ENCODE measurements around the gene GPATCH8.
A peak's percentile ranks its signal among the peaks of the same experiment; 100 is the strongest.
"Not testable (repeated sequence)": the region's sequence is repeated elsewhere in the genome, so short reads cannot be mapped to it uniquely, and the experiment has no call there.

GPATCH8 gene

DNA sequence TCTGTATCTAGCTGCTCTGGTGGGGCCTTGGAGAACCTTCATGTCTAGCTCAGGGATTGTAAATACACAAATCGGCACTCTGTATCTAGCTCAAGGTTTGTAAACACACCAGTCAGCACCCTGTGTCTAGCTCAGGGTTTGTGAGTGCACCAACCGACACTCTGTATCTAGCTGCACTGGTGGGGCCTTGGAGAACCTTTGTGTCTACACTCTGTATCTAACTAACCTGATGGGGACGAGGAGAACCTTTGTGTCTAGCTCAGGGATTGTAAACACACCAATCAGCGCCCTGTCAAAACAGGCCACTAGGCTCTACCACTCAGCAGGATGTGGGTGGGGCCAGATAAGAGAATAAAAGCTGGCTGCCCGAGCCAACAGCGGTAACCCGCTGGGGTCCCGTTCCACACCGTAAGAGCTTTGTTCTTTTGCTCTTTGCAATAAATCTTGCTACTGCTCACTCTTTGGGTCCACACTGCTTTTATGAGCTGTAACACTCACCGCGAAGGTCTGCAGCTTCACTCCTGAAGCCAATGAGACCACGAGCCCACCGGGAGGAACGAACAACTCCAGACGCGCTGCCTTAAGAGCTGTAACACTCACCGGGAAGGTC, 133.7 kb downstream of the GPATCH8 start:
- not testable (repeated sequence) for DNase-seq

DNA sequence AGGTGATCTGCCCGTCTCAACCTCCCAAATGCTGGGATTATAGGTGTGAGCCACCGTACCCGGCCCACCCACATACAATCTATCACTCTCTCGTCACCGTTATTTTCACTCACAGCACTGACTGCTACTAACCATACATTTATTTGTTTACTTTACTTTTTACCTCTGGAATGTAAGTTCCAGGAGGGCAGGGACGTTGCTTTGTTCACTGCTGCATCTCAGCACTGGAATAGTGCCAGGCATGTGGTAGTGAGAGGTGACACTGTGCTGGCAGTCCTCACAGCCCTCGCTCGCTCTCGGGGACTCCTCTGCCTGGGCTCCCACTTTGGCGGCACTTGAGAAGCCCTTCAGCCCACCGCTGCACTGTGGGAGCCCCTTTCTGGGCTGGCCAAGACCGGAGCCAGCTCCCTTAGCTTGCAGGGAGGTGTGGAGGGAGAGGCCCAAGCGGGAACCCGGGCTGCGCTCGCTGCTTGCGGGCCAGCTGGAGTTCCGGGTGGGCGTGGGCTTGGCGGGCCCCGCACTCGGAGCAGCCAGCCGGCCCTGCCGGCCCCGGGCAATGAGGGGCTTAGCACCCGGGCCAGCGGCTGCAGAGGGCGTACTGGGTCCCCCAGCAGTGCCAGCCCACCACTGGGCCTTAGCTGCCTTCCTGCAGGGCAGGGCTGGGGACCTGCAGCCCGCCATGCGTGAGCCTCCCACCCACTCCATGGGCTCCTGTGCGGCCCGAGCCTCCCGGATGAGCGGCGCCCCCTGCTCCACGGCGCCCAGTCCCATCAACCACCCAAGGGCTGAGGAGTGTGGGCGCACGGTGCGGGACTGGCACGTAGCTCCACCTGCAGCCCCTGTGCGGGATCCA, 134.6 kb downstream of the GPATCH8 start:
- not testable (repeated sequence) for DNase-seq

DNA sequence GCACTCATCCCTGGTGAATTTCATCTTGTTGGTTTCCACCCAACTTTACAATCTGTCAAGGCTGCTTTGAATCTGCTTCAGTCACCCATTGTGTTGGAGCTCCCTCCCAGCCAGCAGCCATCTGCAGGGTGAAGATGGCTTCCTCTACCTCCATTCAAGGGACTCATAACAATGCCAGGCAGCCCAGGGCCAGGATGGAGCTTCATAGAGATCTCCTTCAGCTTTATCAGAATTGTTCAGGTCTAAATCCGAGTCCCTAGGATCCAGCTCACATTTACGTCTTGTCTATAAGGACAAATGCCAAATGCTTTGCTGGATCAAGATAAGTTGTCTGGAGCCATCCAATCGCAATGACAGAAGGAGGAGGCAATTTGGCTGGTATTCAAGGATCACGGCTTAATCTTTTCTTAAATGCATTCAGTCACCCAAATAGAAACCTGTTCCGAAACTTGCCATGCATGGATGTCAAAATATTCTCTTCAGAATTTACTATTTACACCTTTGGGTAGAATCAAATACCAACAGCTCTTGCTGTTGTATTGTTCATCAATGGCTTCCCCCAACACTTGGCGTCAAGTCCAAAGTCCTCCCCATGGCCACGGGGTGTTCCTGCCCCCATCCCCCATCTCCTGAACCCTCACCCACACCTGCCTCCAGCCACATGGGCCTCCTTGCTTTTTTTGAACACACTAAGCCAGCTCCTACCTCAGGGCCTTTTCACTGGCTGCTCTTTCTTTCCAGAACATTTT, 135.8 kb downstream of the GPATCH8 start:
- DNase-seq, result no peak

DNA sequence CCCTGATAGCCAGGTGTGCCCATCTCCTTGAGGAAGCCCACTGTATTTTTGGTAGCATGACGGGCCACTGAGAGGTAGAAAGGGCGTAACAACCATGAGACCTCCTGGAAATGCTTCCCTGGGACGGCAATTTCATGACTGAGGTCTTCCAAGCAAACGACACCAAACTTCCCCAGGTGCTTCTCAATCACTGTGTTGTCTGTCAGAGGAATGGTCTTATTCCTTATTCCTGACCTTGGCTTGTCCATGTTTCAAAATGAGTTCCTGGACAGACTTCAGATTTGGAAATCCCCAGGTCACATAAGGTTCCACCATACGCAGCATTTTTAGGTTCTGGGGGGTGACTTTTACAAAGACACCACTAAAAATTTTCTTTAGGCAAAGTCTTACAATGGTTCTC, 138.2 kb downstream of the GPATCH8 start:
- not testable (repeated sequence) for DNase-seq

DNA sequence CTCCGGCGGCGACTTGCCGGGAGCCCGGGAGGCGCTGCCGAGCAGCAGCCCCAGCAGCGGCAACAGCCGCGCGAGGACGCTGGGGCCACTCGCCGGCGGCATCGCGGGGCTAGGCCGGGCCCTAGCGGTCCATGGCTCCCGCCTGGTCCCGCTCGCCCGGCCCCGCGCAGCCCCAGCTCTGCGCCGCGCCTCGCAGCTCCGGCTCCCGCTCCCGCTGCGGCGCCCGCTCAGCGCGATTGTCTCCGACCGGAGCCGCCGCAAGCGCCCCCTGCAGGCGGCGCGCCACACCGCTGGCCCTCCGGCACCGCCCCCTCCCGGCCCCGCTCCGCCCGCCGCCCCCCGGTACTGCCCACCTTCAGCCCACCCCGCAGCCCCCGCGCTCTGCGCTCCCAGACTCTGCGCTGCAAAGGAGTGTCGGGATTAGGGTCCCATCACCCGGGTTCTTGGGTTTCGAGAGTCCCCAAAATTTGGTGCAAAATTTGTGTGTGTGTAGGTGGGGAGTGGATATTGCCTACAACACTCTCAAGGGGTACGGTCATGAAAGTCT, 139.5 kb downstream of the GPATCH8 start, which contains the start of gene FAM171A2:
FAM171A2 (minus strand) TSS at position 241 of the 547 bp plus-strand sequence; CDS start at position 102, 139 bp downstream.
- DNase-seq, result peak; percentile 43

DNA sequence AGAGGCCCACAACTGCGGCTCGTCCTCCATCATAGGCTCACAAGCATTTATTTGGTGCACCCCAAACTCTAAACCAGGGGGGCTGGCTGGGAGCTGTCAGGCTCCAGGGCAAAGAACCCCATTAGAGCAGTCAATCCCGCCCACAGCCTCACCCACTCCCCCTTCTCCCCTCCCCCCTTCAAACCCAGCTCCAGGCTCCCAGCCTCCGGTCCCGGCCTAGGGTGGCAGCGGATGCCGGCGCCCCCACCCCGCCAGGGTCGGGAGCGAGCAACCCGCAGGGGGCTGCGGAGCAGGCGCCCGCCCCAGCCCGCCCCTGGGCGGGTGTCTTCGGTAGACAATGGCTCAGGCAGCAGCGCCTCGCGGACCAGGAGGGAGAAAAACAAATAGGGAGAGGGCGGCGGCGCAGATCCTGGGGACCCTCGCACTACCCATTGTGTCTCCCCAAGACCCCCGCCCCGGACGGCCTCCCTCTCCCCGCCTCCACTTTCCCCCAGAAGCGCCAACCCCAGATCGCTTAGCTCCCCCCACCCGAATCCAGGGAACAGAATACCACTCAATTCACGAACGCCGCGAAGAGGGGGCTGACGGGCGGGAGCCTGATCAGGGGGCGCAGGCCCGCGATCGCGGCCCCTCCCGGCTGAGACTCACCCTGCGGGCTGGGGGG, 140.1 kb downstream of the GPATCH8 start:
- no peak for DNase-seq

DNA sequence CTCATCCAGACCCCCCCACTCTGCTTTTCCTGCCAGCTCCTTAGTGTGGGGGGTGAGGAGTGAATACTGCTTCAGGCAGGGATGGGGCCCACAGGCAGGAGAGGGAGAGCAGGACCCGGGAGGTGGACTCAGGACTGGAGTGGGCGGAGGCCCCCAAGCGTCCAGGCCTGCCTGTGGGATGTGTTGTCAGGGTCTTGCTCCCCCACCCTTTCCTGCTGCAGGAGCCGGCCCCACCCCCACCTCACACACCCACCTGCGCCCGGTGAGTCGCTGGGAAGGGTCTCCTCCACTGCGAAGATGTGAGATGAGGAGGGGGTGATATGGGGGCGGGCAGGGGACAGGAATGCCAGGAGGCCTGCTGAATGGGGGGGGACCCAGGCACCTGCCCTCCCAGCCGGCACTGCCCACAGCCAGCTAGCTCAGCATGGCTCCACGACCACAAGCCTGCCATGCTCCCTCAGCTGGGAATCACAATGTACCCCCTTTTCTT, 140.7 kb downstream of the GPATCH8 start:
- no peak for DNase-seq

DNA sequence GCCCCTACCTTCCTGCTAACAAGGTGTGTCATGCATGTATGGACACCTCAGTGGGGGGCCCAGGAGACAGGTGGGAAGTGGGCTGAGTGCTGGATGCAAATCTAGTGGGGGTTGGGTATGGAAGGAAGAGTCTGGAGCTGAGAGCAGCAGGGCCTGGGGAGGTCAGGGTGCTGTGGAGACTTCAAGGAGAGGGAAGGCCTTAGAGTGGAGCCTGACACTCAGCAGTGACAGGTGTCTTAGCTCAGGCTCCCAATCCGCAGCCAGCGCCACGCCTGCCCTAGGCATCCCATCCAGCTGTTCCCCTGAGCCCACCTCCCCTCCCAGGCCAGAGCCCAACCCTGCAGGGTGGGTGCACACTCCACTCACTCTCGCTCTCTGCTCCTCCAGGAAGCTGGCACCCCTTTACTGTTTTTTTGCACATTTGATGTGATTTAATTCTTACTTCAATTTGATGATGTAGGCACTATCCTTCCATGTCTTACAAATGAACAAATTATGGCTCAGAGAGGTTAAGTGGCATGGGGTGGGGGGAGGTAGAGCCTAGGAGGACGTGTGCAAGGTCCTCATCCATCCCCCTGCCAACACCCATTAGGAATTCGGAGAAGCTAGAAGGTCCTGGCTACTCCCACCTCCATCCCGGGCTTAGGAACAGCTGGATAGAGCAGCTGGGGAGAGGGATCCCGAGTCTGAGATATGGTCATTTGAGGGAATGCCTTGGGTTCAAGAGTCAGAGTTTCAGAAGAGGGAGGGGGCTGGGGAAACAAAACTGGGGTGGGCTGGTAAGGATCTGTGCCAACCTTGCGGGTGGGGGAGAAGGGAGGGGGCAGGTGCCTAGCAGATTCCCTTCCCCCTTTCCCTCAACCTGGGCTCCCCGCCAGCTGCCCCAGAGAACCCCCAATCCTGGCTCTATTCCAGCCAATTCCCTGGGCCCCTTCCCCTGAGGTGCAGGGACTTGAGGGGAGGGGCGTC, 141.6 kb downstream of the GPATCH8 start:
- no peak for DNase-seq

DNA sequence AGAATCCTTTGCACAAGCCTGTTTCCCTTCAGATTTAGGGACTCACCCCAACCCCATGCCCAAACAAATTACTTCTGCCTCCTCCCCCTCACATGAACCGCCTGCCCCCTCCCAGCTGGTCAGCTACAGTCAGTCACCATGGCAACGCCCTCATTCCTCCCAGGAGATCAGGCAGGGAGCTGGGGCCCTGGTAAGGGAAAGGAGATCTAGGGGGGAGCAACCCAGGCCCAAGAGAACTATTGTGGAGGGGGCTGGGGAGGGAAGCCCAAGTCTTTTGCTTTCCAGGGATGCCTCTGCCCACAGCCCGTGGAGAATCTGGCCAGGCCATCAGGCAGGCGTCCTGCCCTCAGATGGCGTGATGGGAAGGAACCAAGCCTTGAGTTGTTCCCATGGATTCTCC, 142.4 kb downstream of the GPATCH8 start:
- no peak for DNase-seq

DNA sequence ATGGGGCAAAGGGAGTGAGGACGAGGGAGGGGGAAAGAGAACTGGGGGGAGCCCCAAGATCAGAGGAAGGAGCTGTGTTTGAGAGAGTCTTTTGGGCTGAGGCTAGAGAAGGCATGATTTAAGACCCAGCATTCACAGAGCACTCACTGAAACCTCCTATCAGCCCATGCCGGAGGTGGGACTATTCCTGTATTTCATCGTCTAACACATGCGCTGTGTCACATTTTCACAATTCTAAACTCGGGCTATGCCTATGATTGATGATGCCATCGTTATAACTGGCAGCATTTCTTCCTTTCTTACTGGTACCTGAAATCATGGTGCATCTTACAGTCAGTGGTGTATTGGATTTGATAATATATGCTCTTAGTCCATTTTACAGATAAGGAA, 143.1 kb downstream of the GPATCH8 start:
- DNase-seq, result no peak

DNA sequence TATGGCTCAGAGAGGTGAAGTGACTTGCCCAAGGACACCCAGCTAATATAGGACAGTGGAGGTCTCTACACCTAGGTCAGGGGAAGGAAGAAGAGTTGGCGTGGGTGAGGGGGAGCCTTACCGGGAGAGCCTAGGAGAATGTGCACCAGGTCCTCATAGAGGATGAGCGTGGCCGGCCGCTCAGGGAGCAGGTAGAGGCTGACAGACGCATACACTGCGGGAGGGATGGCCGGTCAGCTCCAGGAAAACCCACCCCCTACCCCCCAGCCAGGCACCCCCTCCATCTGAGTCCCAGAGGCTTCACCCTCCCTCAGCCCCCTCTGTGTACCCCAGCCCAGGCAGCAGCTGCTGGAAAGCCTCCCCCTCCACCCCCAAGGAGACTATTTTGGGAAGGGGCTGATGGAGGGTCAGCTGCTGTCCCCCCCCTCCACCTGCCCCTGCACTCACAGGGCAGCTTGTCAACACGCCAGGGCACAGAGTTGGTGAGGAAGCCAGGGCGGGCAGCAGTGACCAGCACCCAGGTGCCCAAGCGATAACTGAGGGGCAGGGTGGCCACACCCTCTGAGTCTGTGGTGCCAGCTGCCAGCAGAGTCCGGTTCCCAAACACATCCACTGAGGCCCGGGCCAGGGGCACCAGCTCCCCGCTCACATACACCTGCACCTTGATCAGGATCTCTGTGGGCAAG, 143.6 kb downstream of the GPATCH8 start:
- DNase-seq, result no peak

DNA sequence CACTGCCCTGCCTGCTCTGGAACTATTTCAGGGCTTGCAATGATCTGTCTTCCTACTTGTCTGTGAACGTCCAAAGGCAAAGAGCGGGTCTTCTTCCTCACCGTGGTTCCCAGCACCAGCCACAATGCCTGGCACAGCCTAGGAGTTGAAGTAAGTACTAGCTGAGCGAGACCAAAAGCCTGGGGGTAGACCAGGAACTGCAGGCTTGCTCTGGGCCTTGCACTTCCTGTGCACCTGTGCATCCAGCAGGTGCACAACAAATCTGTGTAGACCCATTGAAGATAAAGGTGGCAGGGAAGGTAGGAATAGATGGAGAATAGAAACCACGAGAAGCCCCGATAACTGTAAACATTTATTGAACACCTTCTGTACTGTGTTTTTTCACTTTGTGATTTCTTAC, 144.2 kb downstream of the GPATCH8 start:
- DNase-seq, result no peak

DNA sequence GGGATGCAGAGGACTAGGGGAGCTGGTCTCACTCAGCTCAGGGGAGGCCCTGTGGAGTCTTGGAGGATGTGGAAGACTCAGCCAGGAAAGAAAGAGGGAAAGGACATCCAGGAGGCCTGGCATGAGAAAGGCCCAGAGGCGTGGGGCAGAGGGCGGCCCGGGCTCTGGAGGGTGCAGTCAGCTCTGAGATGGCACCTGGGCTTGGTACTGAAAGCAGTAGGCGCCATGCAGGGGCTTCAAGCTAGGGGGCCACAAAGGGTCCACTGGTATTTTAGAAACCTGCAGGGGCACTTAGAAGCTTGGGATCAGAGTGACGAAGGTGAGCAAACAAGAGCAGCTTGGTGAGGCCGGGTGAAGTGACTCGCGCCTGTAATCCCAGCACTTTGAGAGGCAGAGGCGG, 145.1 kb downstream of the GPATCH8 start:
- DNase-seq, result no peak

DNA sequence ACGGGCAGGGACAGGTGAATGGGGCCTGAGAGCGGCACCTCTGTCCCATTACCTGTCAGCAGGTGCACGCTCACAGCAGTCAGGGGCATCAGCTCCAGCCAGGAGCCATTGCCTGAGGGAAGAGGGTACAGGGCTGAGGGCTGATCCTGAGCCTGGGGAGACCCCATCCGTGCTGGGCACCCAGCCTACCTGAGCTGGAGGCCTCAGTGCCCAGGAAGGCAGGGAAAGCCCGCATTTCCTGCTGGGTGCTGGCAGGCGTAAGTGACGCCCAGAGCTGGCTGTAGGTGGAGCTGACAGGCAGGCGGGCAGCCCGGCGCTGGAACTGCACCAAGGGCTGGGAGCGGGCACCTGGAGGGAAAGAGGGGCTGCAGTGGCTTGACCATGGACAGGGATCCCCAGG, 147.0 kb downstream of the GPATCH8 start:
- DNase-seq, result no peak

DNA sequence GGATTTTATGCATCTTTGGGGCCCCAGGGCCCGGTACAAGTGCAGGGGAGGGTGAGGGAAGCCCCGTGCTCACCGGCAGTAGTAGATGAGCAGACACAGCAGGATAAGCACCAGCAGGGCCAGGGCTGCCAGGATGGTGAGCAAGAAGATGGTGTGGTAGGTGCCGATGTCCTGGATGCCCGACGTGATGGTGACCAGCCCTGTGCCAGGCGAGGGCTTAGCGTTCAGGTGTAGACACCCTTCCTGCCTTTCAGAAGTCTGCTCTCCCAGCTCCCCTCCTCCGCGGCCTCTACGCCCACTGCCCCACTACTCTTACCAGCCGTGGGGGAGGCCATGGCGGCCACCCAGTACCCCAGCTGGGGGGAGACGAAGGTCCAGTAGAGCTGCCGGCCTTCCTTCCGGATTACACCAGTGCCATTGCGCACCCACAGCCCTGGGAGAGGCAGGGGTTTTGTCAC, 147.5 kb downstream of the GPATCH8 start:
- DNase-seq, result no peak

DNA sequence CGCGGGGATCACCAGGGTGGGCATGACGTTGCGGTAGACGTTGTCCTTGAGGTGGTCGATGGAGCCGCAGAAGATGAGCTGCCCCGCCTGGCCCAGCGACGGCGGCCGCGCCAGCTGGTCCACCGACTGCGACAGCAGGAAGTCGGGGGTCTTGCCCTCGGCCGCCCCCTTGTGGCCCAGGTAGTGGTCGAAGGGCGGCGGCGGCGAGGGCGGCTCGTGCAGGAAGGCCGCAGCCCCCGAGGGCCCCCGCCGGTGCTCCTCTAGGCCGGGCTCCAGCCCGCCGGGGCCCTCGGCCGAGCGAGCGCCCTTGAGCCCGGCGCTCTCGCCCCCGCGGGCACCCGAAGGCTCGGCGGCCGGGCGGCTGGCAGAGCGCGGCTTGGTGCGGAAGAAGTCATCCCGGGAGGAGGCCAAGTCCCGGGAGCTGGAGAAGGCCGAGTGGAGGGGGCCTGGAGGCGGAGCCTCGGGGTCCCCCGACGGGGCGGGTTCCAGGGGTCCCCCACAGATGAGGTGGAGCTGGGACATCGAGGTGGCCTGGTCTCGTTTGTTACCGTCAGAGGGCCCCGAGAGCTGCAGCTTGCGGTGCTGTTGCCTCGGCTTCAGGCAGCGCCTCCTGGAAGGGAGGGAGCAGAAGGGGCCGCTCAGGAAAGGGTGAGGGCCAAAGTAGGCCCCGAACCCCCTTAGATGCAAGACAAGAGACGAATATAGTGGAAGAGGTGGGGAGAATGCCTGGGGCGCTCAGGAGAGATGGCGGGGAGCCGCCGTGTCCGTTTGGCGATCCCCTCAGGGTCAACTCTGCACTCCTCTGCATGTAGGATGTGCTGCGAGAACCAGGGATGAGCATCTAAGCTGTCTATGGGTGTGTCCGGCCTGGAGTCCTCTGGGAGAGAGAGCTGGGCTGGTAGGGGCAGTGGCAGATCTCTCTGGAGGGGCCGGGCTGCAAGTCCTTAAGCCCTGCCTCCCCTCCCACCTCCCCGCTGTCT, 148.3 kb downstream of the GPATCH8 start:
- no peak for DNase-seq

DNA sequence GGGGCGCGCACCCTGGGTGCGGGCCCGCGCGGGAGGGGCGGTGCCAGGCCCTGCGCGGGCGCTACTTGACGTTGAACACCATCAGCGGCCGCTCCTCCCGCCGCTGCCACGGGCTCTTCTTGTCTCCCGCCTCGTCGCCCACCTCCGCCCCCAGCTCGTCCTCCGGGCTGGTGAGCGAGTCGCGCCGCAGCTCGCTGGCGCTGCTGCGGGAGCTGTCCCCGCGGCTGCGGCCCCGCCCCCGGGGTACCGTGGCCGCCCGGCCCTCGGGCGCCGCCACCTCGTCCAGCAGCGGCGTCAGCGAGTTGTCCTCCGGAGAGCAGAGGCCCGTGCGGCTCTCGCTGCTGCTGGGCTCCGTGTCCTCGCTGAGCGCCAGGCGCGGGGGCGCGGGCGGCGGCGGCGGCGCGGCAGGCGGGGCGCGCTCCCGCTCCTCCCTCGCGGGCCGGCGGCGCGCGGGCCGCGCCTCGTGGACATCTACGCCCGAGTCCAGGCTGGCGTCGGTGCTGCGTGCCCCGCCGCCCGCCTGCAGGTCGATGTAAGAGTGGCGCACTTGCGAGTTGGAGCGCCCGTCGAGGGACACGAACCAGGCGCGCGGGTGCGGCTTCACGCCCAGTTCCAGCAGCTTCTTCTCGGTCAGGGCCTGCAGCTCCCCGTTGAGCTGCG, 149.4 kb downstream of the GPATCH8 start:
- DNase-seq, result no peak

DNA sequence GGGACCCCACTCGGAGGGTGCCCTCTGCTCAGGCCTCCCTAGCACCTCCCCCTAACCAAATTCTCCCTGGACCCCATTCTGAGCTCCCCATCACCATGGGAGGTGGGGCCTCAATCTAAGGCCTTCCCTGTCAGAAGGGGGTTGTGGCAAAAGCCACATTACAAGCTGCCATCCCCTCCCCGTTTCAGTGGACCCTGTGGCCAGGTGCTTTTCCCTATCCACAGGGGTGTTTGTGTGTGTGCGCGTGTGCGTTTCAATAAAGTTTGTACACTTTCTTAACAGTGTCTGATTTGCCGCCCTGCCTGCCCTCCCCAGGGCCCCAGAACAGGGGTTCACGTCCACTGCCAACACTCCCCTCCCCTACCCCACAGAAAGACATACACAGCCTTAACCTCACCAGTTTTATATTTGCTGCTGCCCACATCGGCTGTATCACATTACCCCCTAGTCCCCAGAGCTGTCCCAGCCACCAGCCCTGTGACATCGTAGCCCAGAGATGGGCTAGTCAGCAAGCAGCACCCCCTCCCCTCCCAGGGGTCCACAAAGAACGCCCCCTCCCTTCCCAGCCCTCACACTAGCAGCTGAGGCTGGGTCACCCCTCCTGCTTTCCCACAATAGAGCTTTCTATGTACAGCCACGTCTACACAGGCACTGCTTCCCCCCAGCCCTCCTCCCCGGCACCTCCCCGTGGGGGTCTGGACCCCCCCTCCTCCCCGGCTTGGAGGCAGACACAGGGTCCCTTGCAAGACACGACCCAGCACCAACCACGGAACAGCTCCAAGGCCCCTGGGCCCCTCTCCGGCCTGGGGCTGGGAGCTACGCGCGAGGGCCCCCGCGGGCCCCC, 150.2 kb downstream of the GPATCH8 start:
- no peak for DNase-seq

Measured in kidney glomerular epithelial cell (primary cell).